H1 (cell line): Measurements from ENCODE around the gene SUDS3.

Experiments used
- CTCF ChIP-seq, 3 experiments: IDR thresholded peaks; 1 replicate in 2 of 3; 2 replicates in 1 of 3; pipeline versions ENCODE4 v1.5.1 to v1.6.1; 2011; ENCODE audit warnings: low read length in 3 of 3, mild to moderate bottlenecking in 3 of 3, inconsistent platforms in 2 of 3, low read depth in 1 of 3, moderate library complexity in 1 of 3; ENCODE audit not compliant: insufficient read depth in 1 of 3; ENCODE audit errors: control extremely low read depth in 1 of 3
- POLR2A ChIP-seq, 2 experiments: IDR thresholded peaks; 1 replicate in 1 of 2; 2 replicates in 1 of 2; pipeline ENCODE4 v1.6.1; 2011; ENCODE audit warnings: low read depth in 2 of 2, low read length in 2 of 2, mild to moderate bottlenecking in 2 of 2; ENCODE audit errors: control extremely low read depth in 1 of 2
- SIN3A ChIP-seq, 2 experiments: IDR thresholded peaks in 1 of 2; conservative IDR thresholded peaks in 1 of 2; 2 replicates each; pipeline ENCODE4 v1.6.1; 2011 to 2012; ENCODE audit warnings: low read length in 2 of 2, improper control_type of control experiment in 1 of 2, low read depth in 1 of 2, mild to moderate bottlenecking in 1 of 2
- SRF ChIP-seq: IDR thresholded peaks from 2 replicates; pipeline ENCODE4 v1.6.1; 2011; ENCODE audit warnings: mild to moderate bottlenecking, low read depth, low read length, moderate library complexity
- TAF7 ChIP-seq: optimal IDR thresholded peaks from 2 replicates; pipeline ENCODE3; 2011; ENCODE audit warnings: low read depth, mild to moderate bottlenecking, inconsistent platforms, low read length, moderate library complexity, borderline replicate concordance

DNA sequence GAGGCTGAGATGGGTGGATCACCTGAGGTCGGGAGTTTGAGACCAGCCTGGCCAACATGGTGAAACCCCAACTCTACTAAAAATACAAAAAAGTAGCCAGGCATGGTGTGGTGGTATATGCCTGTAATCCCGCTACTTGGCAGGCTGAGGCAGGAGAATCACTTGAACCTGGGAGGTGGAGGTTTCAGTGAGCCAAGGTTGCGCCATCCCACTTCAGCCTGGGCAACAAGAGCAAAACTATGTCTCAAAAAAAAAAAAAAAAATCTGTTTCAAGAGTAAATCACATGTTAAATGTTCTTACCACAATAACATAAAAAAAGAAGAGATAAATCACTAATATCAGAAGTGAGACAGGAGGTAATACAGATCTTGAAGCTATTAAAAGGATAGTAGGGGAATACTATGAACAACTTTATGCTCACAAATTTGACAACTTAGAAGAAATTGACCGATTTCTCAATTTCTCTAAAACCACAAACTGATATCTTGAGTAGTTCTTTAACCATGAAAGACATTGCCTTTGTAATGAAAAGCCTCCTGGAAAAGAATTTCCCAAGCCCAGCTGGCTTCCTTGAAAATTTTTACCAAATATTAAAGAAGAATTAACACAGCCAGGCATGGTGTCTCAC, 41.3 kb upstream of the SUDS3 start:
- TF ChIP-seq CTCF (IDR thresholded peaks at IDR 0.05; ENCODE audit: control extremely low read depth in 1 of 3, insufficient read depth in 1 of 3, low read depth in 1 of 3, low read length in 3 of 3): no peak
- TF ChIP-seq TAF7: no peak
- TF ChIP-seq SIN3A (conservative IDR thresholded peaks at IDR 0.05 in 1 of 2, IDR thresholded peaks at IDR 0.05 in 1 of 2; ENCODE audit: low read depth in 1 of 2, low read length in 2 of 2): no peak
- TF ChIP-seq SRF: no peak
- TF ChIP-seq POLR2A (IDR thresholded peaks at IDR 0.05; ENCODE audit: control extremely low read depth in 1 of 2, low read depth in 2 of 2, low read length in 2 of 2): no peak
